HG03342 (cell line): ENCODE measurements around the gene PCK2.

Source experiments
- ATAC-seq: cut with Tn5 transposase; IDR thresholded peaks from one replicate; pipeline ENCODE4 v1.9.1; 2021; ENCODE audit warnings: mild to moderate bottlenecking, moderate library complexity; ENCODE audit not compliant: unreplicated experiment

Gene PCK2

DNA sequence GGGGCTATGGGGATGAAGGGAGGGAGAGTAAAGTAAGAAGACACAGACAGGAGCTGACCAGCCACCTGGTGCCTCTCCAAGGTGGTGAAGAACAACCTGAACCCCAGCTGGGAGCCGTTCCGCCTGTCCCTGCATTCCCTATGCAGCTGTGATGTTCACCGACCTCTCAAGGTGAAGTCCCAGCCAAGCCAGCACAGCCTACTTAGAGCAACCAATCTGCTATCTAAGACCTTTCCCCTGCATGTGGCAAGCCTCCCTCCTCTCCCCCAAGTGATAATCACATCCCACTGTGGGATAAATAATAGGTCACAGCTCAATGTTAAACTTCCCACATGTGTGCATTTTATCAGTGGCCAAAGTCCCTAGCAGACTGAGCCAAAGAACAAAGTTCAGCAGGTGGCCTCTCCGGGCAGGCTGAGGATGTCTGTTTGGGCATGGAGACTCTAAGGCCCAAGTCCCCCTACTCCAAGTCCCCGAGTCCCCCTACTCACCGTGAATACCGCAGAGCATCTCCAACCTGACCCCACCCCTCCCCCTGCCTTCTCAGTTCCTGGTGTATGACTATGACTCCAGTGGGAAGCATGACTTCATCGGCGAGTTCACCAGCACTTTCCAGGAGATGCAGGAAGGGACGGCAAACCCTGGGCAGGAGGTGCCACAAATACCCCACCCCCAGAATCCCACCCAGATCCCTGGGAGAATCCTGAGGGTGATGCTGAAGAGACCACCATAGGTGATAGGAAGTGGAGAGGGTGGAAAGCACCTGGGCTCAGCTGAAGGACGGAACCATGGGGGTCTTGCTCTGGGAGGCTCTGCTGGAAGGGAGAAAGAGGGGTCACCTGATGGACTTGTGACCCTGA, 19.3 kb upstream of the PCK2 start:
- no peak for ATAC-seq

DNA sequence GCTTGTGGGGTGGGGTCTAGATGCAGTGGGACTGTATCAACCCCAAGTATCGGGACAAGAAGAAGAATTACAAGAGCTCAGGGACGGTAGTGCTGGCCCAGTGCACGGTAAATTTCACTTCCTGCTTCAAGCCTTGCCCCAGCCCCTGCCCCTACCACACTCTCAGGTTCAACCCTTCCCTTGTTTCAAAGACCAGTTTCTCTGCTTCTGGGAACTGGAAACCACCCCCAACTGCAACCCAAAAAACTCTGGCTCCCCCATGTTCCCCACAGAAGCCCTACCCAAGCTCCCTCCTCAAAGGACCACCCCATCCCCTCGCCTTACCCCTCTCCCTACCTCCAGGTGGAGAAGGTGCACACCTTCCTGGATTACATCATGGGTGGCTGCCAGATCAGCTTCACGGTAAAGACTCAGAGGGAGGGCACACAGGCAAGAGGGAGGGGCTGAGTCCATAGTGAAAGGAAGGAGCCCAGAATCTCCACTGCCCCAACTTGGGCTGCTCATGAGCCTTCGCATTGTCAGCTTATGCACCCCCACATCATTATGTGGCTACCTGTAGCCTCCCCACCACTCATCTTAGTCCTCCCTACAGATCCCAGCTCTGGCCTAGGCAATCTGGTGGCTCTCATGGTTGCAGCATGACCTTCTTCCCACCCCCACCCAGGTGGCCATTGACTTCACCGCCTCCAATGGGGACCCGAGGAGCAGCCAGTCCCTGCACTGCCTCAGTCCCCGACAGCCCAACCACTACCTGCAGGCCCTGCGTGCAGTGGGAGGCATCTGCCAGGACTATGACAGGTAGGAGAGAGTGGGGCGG, 18.4 kb upstream of the PCK2 start:
- ATAC-seq = no peak

DNA sequence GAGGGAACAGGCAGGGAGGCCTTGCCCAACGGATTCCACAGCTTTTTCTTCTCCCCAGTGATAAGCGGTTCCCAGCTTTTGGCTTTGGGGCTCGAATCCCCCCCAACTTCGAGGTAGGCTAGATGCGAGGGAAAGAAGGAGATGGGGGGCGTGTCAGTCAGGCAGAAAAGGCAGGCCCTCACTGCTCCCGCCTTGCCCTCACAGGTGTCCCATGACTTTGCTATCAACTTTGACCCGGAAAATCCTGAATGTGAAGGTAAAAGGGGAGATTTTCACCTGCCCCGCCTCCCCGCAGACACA, 17.9 kb upstream of the PCK2 start:
- ATAC-seq = no peak

DNA sequence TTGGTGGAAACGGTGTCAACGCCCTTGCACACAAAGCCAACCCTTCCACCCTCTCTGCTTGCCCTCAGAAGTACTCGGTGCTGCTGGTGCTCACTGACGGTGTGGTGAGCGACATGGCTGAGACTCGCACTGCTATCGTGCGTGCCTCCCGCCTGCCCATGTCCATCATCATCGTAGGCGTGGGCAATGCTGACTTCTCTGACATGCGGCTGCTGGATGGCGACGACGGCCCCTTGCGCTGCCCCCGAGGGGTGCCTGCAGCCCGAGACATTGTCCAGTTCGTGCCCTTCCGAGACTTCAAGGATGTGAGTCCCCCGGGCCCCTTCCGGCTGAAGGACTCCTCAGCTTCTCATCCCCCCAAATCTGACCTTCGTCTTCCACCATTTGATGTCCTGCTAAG, 17.0 kb upstream of the PCK2 start:
- no peak for ATAC-seq

DNA sequence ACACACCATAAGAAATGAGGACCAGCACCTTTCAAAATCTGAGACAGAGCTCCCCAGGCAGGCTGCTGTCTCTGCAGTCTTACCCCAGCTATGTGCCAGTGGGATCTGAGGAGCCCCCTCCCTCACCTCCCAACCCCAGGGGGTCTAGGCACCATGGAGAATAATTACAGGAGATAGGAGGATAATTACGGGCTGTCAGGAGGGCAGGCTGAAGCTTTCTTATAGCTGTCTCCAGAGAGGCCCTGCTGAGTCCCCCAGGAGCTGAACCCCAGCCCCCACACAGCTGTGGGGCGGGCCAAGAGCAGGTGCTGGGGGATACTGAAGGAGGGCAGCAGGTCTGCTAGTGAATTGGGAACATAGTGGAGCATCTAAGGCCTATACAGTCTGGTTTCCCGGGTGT, 16.0 kb upstream of the PCK2 start:
- no peak for ATAC-seq

DNA sequence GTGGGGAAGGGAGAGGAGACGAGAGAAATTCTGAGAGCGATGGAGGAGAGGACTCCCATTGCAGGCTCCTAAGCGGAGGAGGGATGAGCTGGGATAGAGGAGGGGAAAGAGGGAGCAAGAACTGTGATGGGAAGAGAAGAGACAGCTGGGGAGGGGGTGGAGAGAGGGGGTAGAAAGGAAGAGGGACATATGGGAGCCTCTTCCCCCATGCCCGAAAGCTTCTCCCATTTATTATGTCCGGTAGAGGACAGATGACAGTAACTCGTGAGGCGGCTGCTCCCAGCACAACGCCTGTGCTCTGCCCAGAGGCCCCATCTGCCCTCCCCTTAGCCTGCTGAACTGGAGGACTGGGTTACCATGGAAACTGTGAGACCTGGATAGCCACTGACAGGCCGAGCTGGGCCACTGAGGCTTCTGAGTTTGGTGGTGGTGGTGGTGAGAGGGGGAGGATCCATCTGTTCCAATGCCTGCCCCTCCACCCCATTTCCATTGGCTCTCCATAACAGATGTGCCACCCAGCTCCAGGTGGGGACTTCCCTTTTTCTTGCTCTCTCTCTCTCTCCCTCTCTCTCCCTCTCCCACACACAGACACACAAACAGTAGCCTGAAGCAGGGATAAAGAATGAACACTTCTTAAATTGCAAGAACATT, 14.5 kb upstream of the PCK2 start:
- ATAC-seq = no peak

DNA sequence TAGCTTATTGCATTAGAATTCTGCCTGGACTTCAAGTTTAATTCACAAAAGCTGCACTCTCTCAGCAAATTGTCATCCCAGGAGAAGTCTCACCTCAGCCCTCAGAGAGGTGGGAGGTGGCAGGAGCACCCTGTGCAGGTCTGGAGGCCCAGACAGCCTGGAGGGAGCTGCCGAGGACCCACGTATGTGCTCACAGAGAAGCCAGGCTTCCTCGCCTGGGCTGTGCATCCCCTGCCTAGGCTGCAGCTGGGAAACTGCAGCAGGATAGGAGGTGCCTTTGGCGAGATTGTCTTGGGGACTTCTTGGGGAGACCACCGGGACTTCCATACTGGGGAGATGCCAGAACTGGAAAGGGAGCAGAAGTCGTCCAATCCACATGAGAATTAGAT, 14.0 kb upstream of the PCK2 start:
- ATAC-seq = no peak

DNA sequence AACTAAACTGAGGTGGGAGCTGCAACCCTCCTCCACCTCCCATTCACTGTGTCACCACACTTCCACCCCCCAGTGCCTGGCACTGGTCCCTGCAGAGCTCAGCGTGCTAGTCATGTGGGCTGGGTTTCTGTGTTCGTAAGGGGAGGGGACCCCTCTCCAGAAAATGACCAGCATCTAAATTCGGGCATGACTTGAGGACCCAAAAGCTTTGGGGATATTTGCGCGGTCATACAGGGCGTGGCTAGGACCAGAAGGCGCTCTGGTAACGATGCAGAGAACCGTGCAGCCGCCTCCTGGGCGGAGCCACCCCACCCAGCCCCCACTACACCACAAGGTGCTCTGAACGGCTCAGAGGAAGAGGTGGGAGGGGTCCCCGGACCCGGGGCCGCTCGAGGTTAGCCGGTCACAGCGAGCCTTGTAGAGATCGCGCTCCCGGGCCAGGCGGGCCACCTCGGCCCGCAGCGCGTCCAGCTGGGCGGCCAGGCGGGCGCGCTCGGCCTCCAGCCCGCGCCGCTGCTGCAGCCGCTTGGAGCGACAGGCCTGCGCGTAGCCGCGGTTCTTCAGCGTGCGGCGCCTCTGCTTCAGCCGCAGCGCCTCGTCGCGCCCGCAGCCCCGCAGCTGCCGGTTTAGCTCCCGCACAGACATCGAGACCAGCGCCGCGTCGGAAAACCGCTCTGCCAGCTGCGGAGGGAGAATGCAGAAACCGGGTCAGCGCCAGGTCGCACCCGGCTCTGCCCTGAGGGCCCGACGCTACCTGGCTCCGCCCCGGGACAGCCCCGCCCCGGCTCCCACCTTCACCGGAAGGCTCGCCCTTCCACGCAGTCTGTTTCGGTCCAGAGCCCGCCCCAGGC, 13.0 kb upstream of the PCK2 start:
- ATAC-seq = peak; percentile 84

DNA sequence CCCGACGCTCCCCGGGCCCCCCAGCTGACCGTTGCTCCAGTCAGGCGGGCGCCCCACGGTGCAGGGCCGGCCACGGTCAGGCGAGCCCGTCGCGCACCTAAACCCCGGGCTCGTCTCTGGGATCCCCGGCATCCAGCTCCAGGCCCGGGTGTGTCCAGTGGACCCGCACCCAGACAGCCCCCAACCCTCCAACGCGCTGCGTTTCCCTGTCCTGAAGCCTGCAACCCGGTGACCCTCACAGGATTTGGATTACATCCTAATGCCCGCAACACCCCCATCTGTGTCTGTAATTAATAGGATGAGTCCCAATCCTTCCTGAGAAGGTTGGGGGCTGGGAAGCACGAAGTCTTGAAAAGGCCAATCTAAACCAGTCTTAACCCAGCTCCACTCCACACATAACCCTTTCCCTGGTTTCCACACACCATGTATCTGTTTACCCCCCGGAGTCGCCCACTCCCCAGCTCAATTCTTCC, 12.3 kb upstream of the PCK2 start:
- no peak for ATAC-seq

DNA sequence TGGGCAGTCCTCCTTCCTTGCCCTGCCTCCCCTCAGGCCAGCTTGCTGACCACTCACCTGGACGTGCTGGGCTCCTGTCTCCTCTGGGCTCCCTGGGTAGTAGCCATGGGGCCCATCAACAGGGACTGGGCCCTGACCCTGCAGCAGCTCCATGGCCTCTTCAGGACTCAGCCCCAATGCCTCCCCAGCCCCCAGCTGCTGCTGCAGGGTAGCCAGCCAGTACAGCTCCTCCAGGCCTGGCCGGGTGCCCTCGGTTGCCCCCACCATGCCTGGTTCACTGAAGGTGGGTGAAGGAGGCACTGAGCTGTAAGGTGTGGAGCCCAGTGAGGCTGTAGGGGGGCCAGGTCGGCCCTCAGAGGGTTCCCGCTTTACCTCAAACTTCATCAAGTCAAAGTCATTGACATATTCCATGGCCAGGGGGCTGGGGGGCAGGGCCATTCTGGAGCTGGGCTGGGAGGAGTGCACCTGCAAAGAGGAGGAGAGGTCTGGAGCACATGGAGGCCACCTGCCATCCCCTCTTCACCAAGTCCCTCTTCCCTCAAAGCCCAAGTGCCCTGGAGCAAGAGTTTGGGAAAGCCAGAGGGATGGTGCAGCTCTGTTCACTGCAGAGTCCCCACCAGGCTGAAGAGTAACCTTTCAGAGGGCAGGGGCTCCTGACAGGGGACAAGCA, 11.6 kb upstream of the PCK2 start:
- no peak for ATAC-seq

DNA sequence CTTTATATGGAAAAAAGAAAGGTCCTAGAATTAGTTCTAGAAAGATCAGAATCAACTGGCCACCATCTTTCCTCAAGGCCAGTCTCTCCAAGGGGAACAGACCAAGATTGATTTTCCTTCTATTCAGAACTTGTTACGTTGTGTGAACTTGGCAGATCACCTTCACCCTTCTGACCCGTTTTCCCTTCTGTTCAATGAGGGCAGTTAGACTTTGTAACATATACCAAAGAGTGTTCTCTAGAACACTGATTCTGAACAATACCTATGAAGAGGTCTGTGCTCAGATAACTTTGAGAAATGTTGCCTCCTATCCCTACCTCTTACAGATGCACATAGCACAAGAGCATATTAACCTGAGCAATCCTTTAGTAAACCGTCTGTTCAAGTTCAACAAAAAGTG, 10.6 kb upstream of the PCK2 start:
- no peak for ATAC-seq

DNA sequence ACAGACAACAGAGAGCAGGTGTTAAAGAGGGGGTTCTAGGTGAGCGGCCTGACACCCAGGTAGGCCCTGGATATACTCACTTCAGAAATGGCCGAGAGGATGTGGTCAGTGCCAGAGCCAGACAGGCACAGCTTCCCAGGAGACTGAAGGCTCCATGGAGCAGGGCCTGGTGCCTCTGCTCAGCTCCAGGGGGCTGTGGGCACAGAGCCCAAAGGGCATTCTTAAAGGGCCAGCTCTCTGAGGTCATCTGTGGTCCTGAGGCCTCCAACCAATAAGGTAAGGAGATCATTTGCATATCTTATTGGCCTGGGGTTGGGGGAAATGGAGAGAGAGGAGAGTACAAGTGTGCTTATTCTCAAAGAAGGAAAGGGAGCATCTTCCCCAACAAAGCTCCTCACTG, 9.7 kb upstream of the PCK2 start:
- no peak for ATAC-seq

DNA sequence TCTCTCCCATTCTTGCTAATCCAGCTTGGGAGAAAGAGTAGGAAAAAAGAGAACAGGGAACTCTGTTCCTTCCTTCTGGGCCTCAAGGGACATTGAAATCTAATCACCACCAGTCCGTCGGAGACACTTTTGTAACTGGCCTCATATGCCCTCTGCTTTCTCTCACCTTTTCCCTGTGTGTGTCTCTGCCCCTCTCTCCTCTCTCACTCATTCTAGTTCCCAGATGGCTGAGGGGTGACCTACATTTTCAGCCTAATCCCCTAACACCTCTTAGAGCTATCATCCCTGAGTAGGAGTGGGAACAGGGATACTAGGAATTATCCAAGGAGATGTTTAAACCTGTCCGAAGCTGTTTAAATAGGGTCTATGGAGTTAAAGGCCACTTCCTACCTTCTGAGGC, 8.9 kb upstream of the PCK2 start:
- ATAC-seq = no peak

DNA sequence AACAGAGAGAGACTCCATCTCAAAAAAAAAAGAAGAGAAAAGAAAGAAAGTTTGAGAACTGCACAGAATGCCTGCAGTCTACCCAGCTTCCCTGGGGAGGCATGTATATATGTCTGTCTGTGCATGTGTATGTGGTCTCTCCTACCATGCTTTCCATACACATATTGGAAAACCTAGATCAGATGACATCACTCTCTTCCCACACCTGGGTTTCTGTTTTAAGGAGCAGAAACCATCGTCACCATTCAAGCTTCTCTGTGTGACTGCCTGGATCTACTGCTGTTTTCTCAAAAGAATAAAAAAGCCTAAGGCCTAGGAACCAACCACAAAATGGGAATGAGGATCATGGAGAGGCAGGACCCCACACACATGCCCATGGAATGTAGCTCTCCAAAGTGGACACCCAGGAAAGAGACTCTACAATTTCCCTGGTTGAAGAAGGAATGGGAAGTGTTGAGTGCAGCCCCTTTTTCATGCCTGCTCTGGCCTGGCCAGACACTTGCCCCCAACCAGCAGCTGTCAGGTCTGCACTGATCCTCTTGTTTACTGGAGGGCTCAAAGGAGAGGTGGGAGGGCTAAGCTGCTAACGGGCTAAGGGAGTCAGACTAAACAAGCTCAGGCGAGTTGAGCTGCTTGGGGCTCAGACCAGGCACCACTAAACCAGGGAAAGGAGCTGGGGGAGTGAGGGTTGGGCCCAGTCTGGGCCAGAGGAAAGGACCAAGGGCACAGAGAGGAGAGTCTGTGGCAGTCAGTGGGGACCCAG, 7.7 kb upstream of the PCK2 start:
- ATAC-seq = no peak

DNA sequence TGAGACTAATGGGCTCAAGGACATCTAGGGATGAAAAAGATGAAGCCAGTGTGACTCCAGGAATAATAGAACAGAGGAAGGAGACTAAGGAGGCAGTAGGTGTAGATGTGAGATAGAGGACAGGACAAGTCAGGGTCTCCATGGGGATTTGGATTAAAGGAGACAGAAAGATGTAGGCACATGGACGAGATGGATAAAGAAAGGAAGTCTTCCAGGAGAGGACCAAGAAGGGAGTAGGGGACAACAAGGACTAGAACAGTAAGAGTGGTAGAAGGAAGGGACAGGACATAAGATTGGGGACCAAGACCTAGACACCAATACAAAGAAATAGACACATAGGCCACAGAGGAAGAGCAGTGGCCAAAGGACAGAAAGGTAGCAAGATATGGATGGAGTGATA, 7.1 kb upstream of the PCK2 start:
- no peak for ATAC-seq

DNA sequence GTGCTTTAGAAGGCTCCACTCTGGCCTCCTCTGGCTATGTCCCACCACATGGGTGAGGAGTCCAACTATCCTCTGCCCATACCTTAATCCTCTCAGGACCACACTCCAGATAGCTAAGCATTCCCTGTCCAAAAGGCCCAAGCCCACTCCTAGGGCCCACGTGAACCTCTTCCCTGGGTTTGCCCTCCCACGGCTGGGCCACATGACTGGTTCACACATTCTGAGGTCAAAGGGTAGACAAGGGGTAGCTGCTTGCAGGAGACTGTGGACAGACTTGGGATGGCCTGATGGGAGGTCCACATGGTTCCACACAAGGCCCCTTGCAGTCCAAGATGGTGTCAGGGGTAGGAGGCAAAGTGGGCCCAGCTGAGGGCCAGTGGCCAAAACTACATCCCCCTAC, 6.0 kb upstream of the PCK2 start:
- no peak for ATAC-seq

DNA sequence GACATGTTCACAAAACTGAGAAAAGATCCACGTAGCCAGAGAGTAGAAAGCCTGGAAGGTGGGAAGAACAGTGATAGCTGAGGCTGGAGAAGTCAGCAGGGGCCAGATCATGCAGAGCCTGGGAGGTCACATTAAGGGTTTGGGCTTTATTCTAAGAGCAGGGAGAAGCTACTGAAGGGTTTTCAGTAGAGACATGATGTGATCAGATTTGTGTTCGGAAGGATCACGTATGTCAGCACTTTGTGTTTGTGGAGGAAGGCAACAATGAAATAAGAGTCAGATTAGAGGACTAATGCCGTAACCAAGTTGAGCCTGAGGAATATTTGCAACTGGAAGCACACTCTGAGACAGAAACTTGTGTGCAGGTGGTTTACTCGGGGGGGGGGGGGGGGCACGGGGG, 4.2 kb upstream of the PCK2 start:
- ATAC-seq = no peak

DNA sequence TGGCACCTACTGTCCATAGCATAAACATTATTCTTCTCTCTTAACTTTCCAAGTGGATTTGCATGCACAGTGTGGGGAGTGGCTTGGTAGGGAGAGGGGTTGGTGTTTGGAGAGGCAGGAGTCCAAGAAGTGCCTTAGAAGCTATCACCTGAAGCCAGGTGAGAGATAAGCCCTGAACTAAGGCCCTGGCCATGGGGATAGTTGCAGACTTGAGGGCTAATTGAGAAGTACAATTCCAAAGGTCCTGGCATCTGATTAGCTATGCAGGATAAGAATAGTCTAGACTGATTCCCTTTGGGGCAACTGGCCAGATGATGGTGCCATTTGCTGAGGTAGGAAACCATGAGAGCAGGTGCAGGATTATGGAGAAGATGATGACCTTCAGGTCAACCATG, 2.0 kb upstream of the PCK2 start:
- ATAC-seq = no peak

DNA sequence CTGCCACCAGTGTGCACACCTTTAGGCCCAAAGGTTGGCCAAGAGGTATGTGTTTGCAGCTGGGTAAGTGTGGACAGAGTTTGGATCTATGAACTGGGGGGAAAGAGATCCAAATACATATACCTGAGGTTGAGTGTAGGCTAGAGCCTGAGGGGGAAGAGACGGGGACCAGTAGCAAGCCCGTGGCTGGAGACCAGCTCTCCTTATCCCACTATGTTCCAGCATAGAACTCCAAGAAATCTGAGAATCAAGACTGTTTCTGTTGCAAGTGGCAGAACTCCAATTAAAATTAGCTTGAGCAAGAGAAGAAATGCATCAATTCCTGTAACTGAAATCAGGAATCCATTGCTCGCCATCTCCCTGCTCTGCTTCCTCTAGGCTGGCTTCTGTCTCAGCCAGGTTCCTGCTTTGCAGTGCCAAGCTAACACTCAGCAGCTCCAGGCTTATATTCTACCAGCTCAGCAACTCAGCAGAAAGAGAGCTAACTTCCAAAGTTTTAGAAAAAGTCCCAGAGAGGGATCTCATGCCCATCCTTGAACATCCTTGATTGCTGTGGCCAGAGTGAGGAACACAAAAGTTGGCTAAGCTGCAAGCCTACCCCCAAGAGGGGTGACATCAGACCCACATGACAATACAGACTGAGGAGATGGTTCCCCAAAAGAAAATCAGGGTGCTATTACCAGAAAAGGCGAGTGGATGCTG, 1.5 kb upstream of the PCK2 start:
- ATAC-seq = no peak
